Measurements from ENCODE around the gene TNFRSF21. TPM values are rescaled to one million over a fixed set of nuclear protein-coding genes. Genes with fewer than 3 reads are reported as not detected.

TNFRSF21 gene
- total RNA-seq (2022; extraction: Qiagen RNA extraction; ENCODE audit: low read depth) = 31.1 to 37.8 TPM (median 34.3 TPM) in 5 replicates

GRCh38 chr6:47309291-47310130 is at the start of gene TNFRSF21:
Gene TNFRSF21 (minus strand): TSS chr6:47309905. CDS start chr6:47309511, 394 bp downstream.

Other genes starting within 250 kb of the TNFRSF21 start
- 6.5 to 18.3 TPM (median 16.4 TPM) in 5 replicates for gene CD2AP, start 167.9 kb upstream of the TNFRSF21 start, total RNA-seq (2022; extraction: Qiagen RNA extraction; ENCODE audit: low read depth)

Data from A549 treated with RU486 at 1 μM for 4 hours (cell line).